ENCODE data around the gene PRDM16.

Gene PRDM16

DNA sequence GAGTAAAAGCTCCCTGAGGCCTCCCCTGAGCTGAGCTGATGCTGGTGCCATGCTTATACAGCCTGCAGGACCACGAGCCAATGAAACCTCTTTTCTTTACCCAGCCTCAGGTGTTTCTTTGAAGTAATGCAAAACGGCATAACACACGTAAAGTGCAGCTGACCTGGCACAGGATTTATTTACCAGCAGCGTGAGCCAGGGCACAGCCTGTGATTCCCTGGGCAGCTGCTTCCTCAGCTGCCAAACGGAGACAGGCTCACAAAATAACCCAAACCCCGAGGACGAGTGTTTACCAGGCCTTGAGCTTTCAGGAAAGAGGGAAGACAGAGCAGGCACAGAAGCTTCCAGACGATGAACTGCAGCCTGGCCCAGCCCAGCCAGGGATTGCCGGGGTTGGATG lies 264.9 kb downstream of the PRDM16 start:
- DNase-seq: no peak

GRCh38 chr1:3334366-3334765 lies 265.4 kb downstream of the PRDM16 start:
- DNase-seq: no peak

DNA sequence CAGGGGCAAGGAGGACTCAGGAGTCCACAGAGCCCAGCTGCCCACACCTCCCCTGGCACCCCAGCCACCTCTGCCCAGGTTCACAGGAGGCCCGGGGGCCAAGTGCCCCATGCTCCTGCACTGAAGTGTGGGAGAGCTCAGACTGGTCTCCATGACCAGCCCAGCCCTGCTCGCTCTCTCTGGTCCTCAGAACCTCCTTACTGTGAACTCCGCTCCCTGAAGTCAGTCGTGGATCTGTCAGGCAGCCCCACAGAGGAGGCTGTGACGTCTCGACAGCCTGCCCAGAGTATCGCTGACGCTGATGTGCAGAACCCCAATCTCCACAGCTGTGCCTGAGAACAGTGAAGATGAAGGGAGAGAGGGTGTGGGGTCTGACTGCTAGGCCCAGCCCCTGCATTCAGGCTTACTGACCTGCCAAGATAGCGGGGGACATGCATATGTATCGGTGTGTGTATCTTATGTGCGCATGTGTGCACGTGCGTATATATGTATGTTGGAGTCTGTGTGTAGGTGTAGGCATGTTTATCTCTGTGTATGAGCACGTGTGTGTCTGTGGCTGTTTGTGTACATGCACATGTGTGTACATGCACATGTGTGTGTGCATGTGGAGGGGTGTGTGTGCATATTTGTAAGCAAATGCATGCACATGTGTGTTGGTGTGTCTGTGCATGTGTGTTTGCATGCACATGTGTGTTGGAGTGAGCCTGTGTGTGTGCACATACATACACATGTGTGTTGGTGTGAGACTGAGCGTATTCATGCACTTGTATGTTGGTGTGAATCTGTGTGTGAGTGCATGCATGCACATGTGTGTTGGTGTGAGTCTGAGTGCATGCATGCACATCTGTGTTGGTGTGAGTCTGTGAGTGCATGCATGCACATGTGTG lies 267.0 kb downstream of the PRDM16 start:
- DNase-seq: no peak

- no peak for DNase-seq
These were observed 267.9 kb downstream of the PRDM16 start for GRCh38 chr1:3336641-3337630.

DNA sequence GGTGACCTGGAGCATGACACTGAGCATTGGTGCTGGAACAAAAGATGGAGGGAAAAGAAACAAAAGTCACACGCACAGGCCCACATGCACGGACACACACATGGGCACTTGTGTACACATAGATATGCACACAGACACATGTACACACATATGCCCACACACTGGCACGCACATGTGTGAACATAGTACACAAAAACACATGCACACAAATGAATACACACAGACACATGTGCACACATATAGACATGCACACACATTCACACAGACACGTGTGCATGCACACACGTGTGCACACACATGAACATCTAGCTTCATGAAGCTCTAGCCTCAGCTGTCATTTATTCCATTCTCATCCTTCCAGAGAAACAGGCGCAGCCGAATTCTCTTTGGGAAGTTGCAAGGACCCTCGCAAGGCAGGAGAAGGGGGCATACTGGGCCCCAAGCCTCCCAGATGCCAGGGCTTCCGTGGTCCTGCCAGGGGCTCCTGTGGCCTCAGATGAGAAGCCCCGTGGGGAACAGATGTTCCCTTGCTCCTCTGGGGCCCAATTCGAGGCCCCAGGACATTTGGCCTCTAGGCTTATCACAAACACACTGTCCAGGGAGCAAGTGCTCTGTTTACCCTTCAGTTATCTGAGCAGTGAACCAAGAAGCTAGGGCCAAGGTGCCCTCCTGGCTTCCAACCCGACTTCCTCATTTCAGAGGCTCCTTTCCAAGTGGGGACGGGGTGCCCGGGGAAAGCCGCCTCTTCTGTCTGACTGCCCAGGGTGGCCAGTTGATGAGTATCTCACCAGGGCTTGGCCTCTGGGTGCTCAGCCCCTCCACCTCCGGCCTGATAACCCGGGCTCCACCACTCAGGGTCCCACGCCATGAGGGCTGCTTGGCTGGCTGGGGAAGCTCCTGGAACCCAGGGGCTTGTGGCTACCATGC lies 269.1 kb downstream of the PRDM16 start:
- no peak for DNase-seq

- no peak for DNase-seq
These were observed 269.7 kb downstream of the PRDM16 start for GRCh38 chr1:3338725-3339070.

GRCh38 chr1:3339856-3340255 lies 270.9 kb downstream of the PRDM16 start:
- no peak for DNase-seq

DNA sequence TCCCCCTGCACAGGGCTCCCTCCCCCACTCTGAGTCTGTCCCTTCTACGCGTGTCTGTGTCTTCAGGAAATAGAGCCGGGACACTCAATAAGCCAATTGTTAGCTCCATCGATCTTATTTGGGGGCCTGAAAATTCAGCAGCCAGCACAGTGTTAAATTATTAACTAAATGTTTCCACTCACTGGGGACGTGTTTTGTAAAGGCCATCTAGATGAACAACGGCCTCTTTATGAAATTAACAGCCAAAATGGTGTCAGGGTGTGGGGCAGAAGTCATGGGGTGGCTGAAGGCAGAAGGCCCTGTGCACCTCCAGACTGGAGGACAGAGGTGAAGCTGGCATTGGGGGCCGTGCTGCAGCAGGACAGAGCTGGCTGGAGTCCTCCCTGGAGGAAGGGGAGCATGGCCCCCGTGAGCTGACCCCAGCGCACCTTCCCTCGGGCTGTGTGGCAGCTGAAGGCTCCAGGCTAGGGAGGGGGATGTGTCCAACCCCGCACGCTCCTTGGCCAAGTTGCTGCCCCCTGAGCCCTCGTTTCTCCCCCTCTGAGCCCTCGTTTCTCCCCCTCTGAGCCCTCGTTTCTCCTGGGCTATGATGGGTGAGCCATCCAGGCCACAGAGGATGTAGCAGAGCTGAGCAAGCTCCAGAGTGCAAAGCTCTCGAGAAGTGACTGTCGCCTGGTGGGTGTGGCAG lies 271.7 kb downstream of the PRDM16 start:
- DNase-seq: no peak

- DNase-seq: no peak
These were observed 272.4 kb downstream of the PRDM16 start for GRCh38 chr1:3341236-3341994.

DNA sequence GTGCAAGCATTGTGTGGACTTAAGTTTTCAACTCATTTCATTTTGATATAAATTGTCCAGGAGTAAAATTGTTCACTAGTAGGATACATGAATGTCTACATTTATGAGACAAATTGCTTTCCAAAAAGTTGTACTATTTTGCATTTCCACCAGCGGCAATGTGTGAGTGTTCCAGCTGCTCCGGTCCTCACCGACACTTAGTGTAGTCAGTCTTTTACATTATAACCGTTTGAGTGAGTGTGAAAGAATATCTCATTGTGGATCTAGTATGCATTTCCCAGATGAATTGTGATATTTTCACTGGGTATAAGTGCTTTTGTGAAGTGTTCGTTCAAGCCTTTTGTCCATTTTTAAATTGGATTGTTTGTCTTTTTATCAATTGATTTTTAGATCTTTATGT lies 274.0 kb downstream of the PRDM16 start:
- no peak for DNase-seq

DNA sequence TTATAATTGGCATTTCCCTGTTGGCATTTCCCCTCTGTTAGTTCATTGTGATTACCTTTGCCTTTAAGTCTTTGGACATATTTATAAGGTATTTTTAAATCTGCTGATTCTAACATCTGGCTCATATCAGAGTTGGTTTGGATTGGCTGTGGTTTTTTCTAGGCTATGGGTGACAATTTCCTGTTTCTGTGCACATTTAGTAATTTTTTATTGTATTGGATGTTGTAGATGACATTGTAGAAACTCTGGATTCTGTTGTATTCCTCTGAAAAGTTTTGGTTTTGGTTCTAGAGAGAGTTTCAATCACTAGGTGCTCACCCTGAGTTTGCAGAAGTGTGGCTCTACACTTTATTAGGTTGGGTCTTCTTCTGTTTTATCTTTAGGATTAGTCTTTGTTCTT lies 275.4 kb downstream of the PRDM16 start:
- no peak for DNase-seq

DNA sequence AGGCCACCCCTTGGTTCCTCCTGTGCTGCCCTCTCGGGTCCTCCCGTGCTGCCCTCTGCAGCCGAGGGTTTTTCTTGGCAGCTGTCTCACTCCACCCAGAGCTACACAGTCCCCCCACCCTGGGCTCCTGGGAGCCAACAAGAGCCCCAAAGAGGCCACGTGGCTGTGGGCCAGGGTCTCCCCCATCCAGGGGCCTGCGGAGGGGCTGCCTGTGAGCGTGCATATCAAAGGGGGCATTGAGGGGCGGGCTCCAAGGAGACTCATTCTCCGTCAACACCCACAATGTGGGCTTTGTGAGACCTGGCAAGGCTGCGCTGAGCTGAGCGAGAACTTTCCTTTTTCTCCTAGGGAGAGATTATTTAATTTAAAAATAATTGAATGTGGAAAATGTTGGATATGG lies 276.8 kb downstream of the PRDM16 start:
- DNase-seq: no peak

DNA sequence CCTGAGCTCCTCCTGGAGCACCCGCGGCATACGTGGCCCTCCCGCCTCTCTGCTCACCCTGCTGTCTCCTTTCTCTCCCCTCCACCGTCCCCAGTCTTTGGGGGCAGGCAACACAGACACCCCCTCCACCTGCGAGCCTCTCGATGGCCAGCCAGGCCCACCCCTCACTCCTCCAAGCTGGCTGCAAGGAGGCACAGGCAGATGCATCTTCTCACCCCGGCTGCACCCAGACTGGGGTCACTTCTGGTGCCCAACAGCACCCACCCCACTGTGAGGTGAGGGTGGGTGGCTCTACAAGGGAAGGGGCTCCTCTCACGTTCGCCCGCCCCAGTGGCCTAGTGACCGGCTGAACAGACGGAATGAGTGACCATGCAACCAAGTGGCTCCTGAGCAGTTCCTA lies 277.5 kb downstream of the PRDM16 start:
- DNase-seq: no peak

- DNase-seq: no peak
These were observed 278.4 kb downstream of the PRDM16 start for GRCh38 chr1:3347257-3348020.

DNA sequence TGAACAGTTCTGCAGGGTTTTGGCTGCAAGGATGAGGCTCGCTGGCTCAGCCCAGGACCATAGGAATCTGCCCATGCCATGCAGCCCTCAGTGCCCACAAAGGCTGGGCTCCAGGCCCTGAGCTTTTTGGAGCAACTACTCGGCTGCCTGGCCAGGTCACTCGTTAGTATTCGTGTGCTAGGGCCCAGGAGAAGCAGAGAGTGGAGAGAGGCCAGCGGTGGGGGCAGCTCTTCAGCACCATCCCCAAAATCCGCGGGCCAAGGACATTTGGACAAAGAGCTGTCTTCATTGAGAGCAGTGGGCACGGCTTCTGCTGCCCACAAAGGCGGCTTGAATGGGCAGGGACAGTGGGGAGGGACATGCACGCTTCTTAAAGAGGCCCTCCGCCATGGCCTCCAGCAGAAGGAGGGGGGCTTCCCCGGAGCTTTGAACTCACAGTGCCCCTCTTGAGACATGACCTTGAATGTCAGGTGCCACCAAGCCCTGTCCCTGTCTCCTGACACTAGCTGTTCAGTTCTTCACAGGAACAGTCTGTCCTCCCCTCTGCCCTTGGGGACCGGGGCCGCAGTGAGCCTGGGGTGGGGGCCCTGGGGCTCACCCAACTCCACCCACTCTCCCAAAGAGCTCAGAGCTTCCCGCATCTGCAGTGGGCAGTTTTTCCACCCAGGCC lies 279.3 kb downstream of the PRDM16 start:
- DNase-seq: no peak

- DNase-seq: no peak
These were observed 280.4 kb downstream of the PRDM16 start for GRCh38 chr1:3349161-3349967.

DNA sequence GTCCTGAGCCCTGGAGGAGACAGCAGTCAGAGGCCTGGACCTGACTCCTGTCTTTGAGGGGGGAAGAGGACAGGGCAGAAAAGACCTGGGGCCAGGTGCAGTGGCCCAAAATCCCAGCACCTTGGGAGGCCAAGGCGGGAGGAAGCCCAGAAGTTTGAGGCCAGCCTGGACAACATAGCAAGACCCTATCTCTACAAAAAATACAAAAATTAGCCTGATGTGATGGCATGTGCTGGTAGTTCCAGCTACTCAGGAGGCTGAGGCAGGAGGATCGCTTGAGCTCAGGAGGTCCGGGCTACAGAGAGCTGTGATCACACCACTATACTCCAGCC lies 280.9 kb downstream of the PRDM16 start:
- no peak for DNase-seq

DNA sequence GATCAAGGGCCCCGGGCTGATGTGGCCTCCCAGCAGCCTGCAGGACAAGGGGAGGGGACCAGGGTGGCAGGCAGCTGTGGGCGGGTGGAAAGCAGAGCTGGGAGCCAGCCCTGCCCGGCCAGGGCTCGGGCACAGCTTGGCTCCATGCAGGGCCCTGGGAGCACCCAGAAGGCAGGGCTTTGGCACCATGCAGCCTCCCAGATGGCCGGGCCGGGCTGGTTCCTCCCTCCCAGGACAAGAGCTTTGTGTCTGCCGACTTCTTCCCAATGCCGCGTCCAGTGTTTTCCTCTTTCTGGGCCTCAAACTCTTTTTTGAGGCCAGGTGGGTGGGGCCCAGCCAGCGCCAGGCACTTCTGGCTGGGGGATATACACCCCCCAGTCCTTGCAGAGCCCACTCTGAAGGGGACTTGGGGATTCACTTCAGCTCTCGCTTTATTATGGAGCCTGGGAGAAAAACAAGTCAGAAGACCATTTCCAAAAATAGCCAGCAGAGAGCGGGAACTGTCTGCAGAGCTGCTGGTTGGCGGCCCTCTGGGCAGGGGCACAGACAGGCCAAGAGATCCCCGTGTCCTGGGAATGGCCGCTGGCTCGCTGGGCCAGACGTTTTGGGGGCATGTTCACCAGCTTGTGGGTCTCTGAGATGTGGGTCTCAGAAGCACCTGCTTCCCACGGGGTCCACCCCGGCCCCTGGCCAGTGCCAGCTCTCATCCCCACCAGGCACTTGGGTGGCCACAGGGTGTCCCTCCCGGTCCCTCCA lies 281.7 kb downstream of the PRDM16 start:
- no peak for DNase-seq

Measured in NCI-H524 (cell line).